Muscle of back (tissue), 10 donors: ENCODE results near the gene TSG101. TPM values are rescaled to one million over a fixed set of nuclear protein-coding genes. Genes with fewer than 3 reads are reported as not detected.

Experiments used
- polyA plus RNA-seq, 10 donors: library from polyadenylated mRNA; unstranded; fragments of 120-200 nt; gene quantifications; one replicate each; pipeline ENCODE4 v1.2.1, GENCODE V29; 2013; ENCODE audit not compliant: insufficient read length in 10 of 10

TSG101 gene
- polyA plus RNA-seq, 10 donors, result 90.7 to 112 (median 101) TPM

Other genes starting within 250 kb of the TSG101 start
- gene HPS5, start 204.8 kb downstream of the TSG101 start, polyA plus RNA-seq, result 10 to 100 TPM in 9 of 10 donors, 1 to 10 TPM in 1; 8.3 to 15.4 (median 12.5) TPM
- 10 to 100 TPM; 23.4 to 50.4 (median 36.3) TPM for gene GTF2H1, start 204.4 kb downstream of the TSG101 start, polyA plus RNA-seq
- 100 to 1,000 TPM; 523 to 867 (median 649) TPM for gene LDHA, start 132.4 kb downstream of the TSG101 start, polyA plus RNA-seq
- 1 to 10 TPM in 2 of 10 donors, under 1 TPM in 1, not detected in 7; 0.76 to 1.3 (median 1.1) TPM for gene LDHC, start 114.6 kb downstream of the TSG101 start, polyA plus RNA-seq
- under 1 TPM; 0.10 to 0.40 (median 0.26) TPM for gene LDHAL6A, start 71.1 kb downstream of the TSG101 start, polyA plus RNA-seq
- 10 to 100 TPM; 10.3 to 16.4 (median 13.1) TPM for gene UEVLD, start 61.8 kb upstream of the TSG101 start, polyA plus RNA-seq
- 10 to 100 TPM in 1 of 10 donors, 1 to 10 TPM in 9; 2.6 to 10.5 (median 4.4) TPM for gene MISFA, start 72.8 kb upstream of the TSG101 start, polyA plus RNA-seq
- gene SPTY2D1, start 107.4 kb upstream of the TSG101 start, polyA plus RNA-seq, result 10 to 100 TPM; 12.6 to 18.7 (median 16.7) TPM
- 1 to 10 TPM; 1.8 to 3.6 (median 3.0) TPM for gene TMEM86A, start 171.8 kb upstream of the TSG101 start, polyA plus RNA-seq
- 10 to 100 TPM in 3 of 10 donors, 1 to 10 TPM in 6, under 1 TPM in 1; 0.72 to 11.4 (median 7.9) TPM for gene IGSF22, start 199.2 kb upstream of the TSG101 start, polyA plus RNA-seq